Gastrocnemius medialis (tissue), 4 donors: ENCODE measurements around the gene SHH. TPM values are rescaled to one million over a fixed set of nuclear protein-coding genes. Genes with fewer than 3 reads are reported as not detected.

Source experiments
- ATAC-seq, 2 donors: fragments of 150-250 bp; one replicate each; pipeline ENCODE4 v1.9.1; 2016
- DNase-seq, 2 donors: peaks; one replicate each; pipeline ENCODE4 v3.0.0-alpha.2; 2019
- H3K27ac ChIP-seq, 4 donors: fragments of 200-600 bp; sonication (generic); 1 replicate in 1 of 4; 2 replicates in 3 of 4; pipeline ENCODE4 v1.5.1; 2016 to 2018; ENCODE audit warnings: mild to moderate bottlenecking in 2 of 4, moderate library complexity in 1 of 4
- H3K27me3 ChIP-seq, 3 donors: fragments of 200-600 bp; sonication (generic) in 2 of 3; 1 replicate in 1 of 3; 2 replicates in 2 of 3; pipeline versions ENCODE4 v1.5.1 to v1.6.0; 2016 to 2019; ENCODE audit warnings: mild to moderate bottlenecking in 1 of 3, moderate library complexity in 1 of 3
- H3K36me3 ChIP-seq, 2 donors: fragments of 200-600 bp; sonication (generic) in 1 of 2; one replicate each; pipeline ENCODE4 v1.5.1; 2017 to 2018
- H3K4me1 ChIP-seq, 2 donors: fragments of 200-600 bp; sonication (generic) in 1 of 2; one replicate each; pipeline ENCODE4 v1.5.1; 2016 to 2017; ENCODE audit warnings: mild to moderate bottlenecking in 2 of 2
- H3K4me3 ChIP-seq, 4 donors: fragments of 200-600 bp; sonication (generic) in 3 of 4; 1 replicate in 1 of 4; 2 replicates in 3 of 4; pipeline ENCODE4 v1.5.1; 2016 to 2019; ENCODE audit warnings: mild to moderate bottlenecking in 2 of 4
- H3K9me3 ChIP-seq, 3 donors: fragments of 200-600 bp; sonication (generic) in 2 of 3; 1 replicate in 1 of 3; 2 replicates in 2 of 3; pipeline ENCODE4 v1.5.1; 2016 to 2019
- POLR2A ChIP-seq, 2 donors: fragments of 450-650 bp; IDR thresholded peaks; one replicate each; pipeline ENCODE4 v1.6.1; 2017; ENCODE audit warnings: antibody characterized with exemption in 2 of 2, mild to moderate bottlenecking in 2 of 2, moderate library complexity in 2 of 2
- in situ Hi-C, 4 donors: fragments of 200-750 bp; cut with MboI; loops; one replicate each; pipeline versions ENCODE4 v1.15.0 to v1.8.0; 2017; ENCODE audit warnings: low sequenced_read_pairs in 4 of 4
- intact Hi-C: fragments of 100-400 bp; cut with DNase I; formaldehyde crosslinking; loops from one replicate; pipeline ENCODE4 v1.15.1; 2023; ENCODE audit warnings: low total_unique reads
- total RNA-seq, 4 donors: library from RNA; depleted of rRNA; stranded (reverse); fragments of >200 nt; gene quantifications; one replicate each; pipeline versions ENCODE4 v1.1.0 to v1.2.3, GENCODE V29; 2016
- TF ChIP-seq, protein P1 (sequence below), 5 experiments: fragments of 450-650 bp in 3 of 5; fragments of 200-600 bp in 2 of 5; sonication (generic) in 2 of 5; IDR thresholded peaks in 4 of 5; conservative IDR thresholded peaks in 1 of 5; 1 replicate in 4 of 5; 2 replicates in 1 of 5; pipeline ENCODE4 v1.5.1; 2016 to 2019; ENCODE audit warnings: antibody characterized with exemption in 5 of 5, mild to moderate bottlenecking in 3 of 5, moderate library complexity in 3 of 5

The SHH gene
- total RNA-seq, 4 donors from 2014 or later: not detected

DNA sequence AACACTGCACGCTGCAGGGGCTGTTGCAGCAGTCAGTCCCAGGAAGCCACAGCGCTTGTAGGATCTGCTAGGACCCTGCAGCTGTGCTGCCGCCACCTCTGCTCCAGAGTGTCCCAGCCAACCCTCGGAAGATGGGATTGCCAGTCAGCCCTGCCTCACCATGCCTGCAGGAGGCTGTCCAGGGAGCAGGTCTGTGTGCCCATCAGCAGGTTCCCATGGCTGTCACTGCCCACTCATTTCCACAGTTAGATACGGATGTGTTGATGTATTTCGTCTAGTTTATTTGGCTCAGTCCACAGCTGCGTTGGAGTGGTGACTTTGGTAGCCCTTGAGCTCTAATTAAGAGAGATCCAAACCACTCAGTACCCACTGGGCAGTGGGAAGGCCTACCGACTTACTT lies 35.7 kb downstream of the SHH start:
- in situ Hi-C loops (no loop called here), intact Hi-C loops (no loop called here)
- Histone ChIP-seq H3K36me3 (peaks cover 0 to 63% of the 10 kb centered on the region in 2 donors), H3K4me1 (no peaks in the 10 kb centered on the region), H3K27me3 (no peaks in the 10 kb centered on the region), H3K4me3 (no peak overlapping the region), H3K9me3 (no peaks in the 10 kb centered on the region), H3K27ac (no peak overlapping the region)
- ATAC-seq: no peak
- no peak for TF ChIP-seq POLR2A (IDR thresholded peaks at IDR 0.05)
- TF ChIP-seq, protein P1, sequence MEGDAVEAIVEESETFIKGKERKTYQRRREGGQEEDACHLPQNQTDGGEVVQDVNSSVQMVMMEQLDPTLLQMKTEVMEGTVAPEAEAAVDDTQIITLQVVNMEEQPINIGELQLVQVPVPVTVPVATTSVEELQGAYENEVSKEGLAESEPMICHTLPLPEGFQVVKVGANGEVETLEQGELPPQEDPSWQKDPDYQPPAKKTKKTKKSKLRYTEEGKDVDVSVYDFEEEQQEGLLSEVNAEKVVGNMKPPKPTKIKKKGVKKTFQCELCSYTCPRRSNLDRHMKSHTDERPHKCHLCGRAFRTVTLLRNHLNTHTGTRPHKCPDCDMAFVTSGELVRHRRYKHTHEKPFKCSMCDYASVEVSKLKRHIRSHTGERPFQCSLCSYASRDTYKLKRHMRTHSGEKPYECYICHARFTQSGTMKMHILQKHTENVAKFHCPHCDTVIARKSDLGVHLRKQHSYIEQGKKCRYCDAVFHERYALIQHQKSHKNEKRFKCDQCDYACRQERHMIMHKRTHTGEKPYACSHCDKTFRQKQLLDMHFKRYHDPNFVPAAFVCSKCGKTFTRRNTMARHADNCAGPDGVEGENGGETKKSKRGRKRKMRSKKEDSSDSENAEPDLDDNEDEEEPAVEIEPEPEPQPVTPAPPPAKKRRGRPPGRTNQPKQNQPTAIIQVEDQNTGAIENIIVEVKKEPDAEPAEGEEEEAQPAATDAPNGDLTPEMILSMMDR (IDR thresholded peaks at IDR 0.05 in 4 of 5, conservative IDR thresholded peaks at IDR 0.05 in 1 of 5): no peak
- no peak for DNase-seq

DNA sequence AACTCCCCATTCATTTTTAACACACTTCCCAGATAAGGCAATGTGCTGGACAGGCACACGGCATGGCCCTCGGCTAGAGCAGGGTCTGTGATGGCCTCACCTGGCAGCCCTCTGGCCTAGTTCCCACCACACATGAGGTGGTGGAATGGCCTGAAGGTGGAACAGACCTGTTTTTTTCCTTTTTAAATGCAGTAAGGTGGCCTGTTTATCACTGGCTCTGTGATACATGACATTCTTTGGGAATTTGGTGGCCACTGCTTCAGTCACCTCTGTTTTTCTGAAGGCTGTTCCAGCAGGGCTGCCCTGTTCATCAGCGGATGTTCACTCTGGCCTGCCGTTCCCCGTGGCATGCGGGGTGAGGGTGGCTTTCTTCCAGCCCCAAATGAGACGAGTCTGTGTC lies 36.6 kb downstream of the SHH start:
- ATAC-seq (no peak), DNase-seq (no peak)
- H3K9me3 ChIP-seq: no peaks in the 10 kb centered on the region
- no peaks in the 10 kb centered on the region for H3K27me3 ChIP-seq
- H3K27ac ChIP-seq: no peak overlapping the region
- H3K4me1 ChIP-seq: no peaks in the 10 kb centered on the region
- TF ChIP-seq, protein P1 (IDR thresholded peaks at IDR 0.05 in 4 of 5, conservative IDR thresholded peaks at IDR 0.05 in 1 of 5): no peak
- TF ChIP-seq POLR2A (IDR thresholded peaks at IDR 0.05): no peak
- H3K4me3 ChIP-seq: no peak overlapping the region
- intact Hi-C loops: no loop called here
- in situ Hi-C loops: no loop called here
- peaks cover 0 to 60% of the 10 kb centered on the region in 2 donors for H3K36me3 ChIP-seq

DNA sequence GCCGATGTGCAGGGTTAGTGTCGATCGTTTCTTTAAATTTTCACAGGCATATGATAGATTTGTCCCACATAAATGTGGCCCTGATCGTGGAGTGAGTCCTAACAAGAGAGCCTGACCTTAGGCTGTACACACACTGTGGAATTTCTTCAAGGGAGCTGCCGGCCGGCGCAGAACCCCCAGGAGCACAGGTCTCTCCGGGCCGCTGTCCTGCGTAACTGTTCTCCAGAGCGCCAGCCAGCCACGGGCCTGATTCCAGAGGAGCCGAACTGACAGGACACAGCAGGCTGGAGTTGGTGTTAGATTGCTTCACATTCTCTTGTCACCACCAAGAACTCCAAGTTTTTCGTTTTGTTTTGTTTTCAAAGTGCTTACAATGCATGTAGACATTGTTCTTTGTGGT lies 37.3 kb downstream of the SHH start:
- DNase-seq: no peak
- in situ Hi-C loops: loop anchor here in 1 of 4 donors (25.0 kb wide), 1 partner anchor 838 kb away; no protein-coding TSS in a partner anchor

DNA sequence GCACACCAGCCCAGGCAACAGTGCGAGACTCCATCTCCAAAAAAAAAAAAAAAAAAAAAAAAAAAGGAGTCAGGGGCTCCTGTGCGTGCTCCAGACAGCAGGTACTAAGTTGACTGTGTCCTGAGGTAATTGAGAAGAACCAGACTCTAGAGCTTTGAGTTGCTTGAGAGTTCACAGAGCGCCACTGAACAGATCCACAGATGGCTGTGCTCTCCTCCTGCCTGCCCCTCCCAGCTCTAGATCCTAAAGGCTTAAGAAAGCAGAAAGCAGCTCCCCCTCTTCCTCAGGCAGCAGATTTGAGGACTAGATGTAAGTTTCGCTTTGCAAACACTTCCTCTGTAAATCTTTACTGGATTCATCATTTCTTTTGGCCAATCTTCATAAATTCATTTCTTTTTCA lies 38.7 kb downstream of the SHH start:
- intact Hi-C loops (no loop called here), in situ Hi-C loops (loop anchor here in 1 of 4 donors (25.0 kb wide), 1 partner anchor 836 kb away; no protein-coding TSS in a partner anchor)
- TF ChIP-seq, protein P1 (IDR thresholded peaks at IDR 0.05 in 4 of 5, conservative IDR thresholded peaks at IDR 0.05 in 1 of 5): no peak
- no peak for TF ChIP-seq POLR2A (IDR thresholded peaks at IDR 0.05)
- peaks cover 0 to 62% of the 10 kb centered on the region in 2 donors for H3K36me3 ChIP-seq
- ATAC-seq (no peak), DNase-seq (no peak)
- no peak overlapping the region for H3K4me3 ChIP-seq
- no peaks in the 10 kb centered on the region for H3K4me1 ChIP-seq
- H3K9me3 ChIP-seq: no peaks in the 10 kb centered on the region
- no peaks in the 10 kb centered on the region for H3K27me3 ChIP-seq
- H3K27ac ChIP-seq: no peak overlapping the region

More for the DNA sequence above, 37.3 kb downstream of the SHH start:
- intact Hi-C loops: no loop called here
- Histone ChIP-seq H3K27me3 (no peaks in the 10 kb centered on the region), H3K9me3 (no peaks in the 10 kb centered on the region), H3K36me3 (peaks cover 0 to 60% of the 10 kb centered on the region in 2 donors), H3K4me1 (no peaks in the 10 kb centered on the region), H3K27ac (no peak overlapping the region), H3K4me3 (no peak overlapping the region)
- no peak for ATAC-seq
- TF ChIP-seq POLR2A (IDR thresholded peaks at IDR 0.05): no peak
- TF ChIP-seq, protein P1 (IDR thresholded peaks at IDR 0.05 in 4 of 5, conservative IDR thresholded peaks at IDR 0.05 in 1 of 5): no peak

DNA sequence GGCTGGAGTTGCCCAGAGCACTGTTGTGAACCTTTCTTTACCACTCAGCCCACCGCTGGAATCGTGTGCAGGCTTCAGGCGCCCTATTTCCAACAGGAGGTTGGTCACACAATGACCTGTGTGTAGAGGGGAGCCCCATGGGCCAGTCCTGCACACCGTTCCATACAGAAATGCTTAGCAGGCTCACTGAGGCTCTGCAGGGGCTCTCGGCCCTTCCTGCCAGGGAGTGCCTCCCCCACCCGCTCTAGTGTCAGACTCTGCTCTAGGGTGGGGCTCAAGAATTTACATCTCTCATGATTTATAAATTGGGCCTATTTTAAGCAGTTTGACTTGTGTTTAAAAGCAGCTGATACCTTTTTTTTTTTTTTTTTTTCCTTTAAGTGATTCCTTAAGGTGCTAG lies 42.0 kb downstream of the SHH start:
- H3K36me3 ChIP-seq: peaks cover 0 to 55% of the 10 kb centered on the region in 2 donors
- H3K4me3 ChIP-seq: no peak overlapping the region
- no peak for ATAC-seq
- TF ChIP-seq POLR2A (IDR thresholded peaks at IDR 0.05): no peak
- TF ChIP-seq, protein P1 (IDR thresholded peaks at IDR 0.05 in 4 of 5, conservative IDR thresholded peaks at IDR 0.05 in 1 of 5): no peak
- intact Hi-C loops (no loop called here), in situ Hi-C loops (loop anchor here in 1 of 4 donors (25.0 kb wide), 1 partner anchor 833 kb away; no protein-coding TSS in a partner anchor)
- DNase-seq: no peak
- H3K4me1 ChIP-seq: no peaks in the 10 kb centered on the region
- no peaks in the 10 kb centered on the region for H3K27me3 ChIP-seq
- no peaks in the 10 kb centered on the region for H3K9me3 ChIP-seq
- no peak overlapping the region for H3K27ac ChIP-seq
